HepG2 (cell line): Measurements from ENCODE around the gene CRKL. TPM values are rescaled to one million over a fixed set of nuclear protein-coding genes. Genes with fewer than 3 reads are reported as not detected.

Experiments
- BRCA1 ChIP-seq: sonication (generic); formaldehyde crosslinking; IDR thresholded peaks from 2 replicates; pipeline ENCODE4 v1.4.0; 2020; ENCODE audit warnings: missing genetic modification reagents
- ELF1 ChIP-seq: sonication (generic); formaldehyde crosslinking; IDR thresholded peaks from 2 replicates; pipeline ENCODE4 v1.4.0; 2020; ENCODE audit warnings: missing genetic modification reagents
- KDM4B ChIP-seq: sonication (generic); formaldehyde crosslinking; IDR thresholded peaks from 2 replicates; pipeline ENCODE4 v1.4.0; 2020; ENCODE audit warnings: missing genetic modification reagents
- MAFG ChIP-seq: sonication (generic); formaldehyde crosslinking; IDR thresholded peaks from 2 replicates; pipeline ENCODE4 v1.5.1; 2020; ENCODE audit warnings: mild to moderate bottlenecking, missing genetic modification reagents
- NAIF1 ChIP-seq: sonication (generic); formaldehyde crosslinking; IDR thresholded peaks from 2 replicates; pipeline ENCODE4 v1.5.0; 2020; ENCODE audit warnings: mild to moderate bottlenecking, missing genetic modification reagents, borderline replicate concordance
- NFE2L1 ChIP-seq: sonication (generic); formaldehyde crosslinking; IDR thresholded peaks from 2 replicates; pipeline ENCODE4 v1.4.0; 2020; ENCODE audit warnings: missing genetic modification reagents, mild to moderate bottlenecking, borderline replicate concordance
- PAF1 ChIP-seq: IDR thresholded peaks from 2 replicates; pipeline ENCODE4 v1.6.1; 2016; ENCODE audit warnings: missing genetic modification reagents, missing compliant biosample characterization
- RBM39 ChIP-seq: fragments of 200-400 bp; formaldehyde crosslinking; IDR thresholded peaks from one replicate; pipeline ENCODE4 v1.6.1; 2018; ENCODE audit warnings: antibody characterized with exemption, mild to moderate bottlenecking, low read depth, low read length; ENCODE audit not compliant: poor library complexity, severe bottlenecking
- SMARCE1 ChIP-seq: fragments of 450-650 bp; IDR thresholded peaks from 2 replicates; pipeline ENCODE4 v1.6.1; 2017; ENCODE audit warnings: borderline replicate concordance
- TEAD3 ChIP-seq: optimal IDR thresholded peaks from 2 replicates; pipeline ENCODE3; 2016; ENCODE audit warnings: borderline replicate concordance
- TP53 ChIP-seq: sonication (generic); formaldehyde crosslinking; conservative IDR thresholded peaks from 2 replicates; pipeline ENCODE4 v1.4.0; 2020; ENCODE audit warnings: missing genetic modification reagents
- ZNF180 ChIP-seq: sonication (generic); formaldehyde crosslinking; IDR thresholded peaks from 2 replicates; pipeline ENCODE4 v1.4.0; 2020; ENCODE audit warnings: low read depth, missing genetic modification reagents, borderline replicate concordance
- ZNF253 ChIP-seq: sonication (generic); formaldehyde crosslinking; IDR thresholded peaks from 2 replicates; pipeline ENCODE4 v1.8.0; 2022; ENCODE audit warnings: mild to moderate bottlenecking, missing genetic modification reagents, borderline replicate concordance
- ZNF550 ChIP-seq: sonication (generic); formaldehyde crosslinking; IDR thresholded peaks from 2 replicates; pipeline ENCODE4 v1.4.0; 2020; ENCODE audit warnings: mild to moderate bottlenecking, missing genetic modification reagents, borderline replicate concordance
- ZNF780A ChIP-seq: sonication (generic); formaldehyde crosslinking; IDR thresholded peaks from 2 replicates; pipeline ENCODE4 v1.8.0; 2022; ENCODE audit warnings: mild to moderate bottlenecking, missing genetic modification reagents, moderate library complexity
- ZNF788 ChIP-seq: sonication (generic); formaldehyde crosslinking; IDR thresholded peaks from 2 replicates; pipeline ENCODE4 v1.5.0; 2020; ENCODE audit warnings: mild to moderate bottlenecking, missing genetic modification reagents, borderline replicate concordance
- ZSCAN22 ChIP-seq: sonication (generic); formaldehyde crosslinking; IDR thresholded peaks from 2 replicates; pipeline ENCODE4 v1.4.0; 2020; ENCODE audit warnings: mild to moderate bottlenecking, missing genetic modification reagents
- polyA plus RNA-seq, 8 experiments: library from polyadenylated mRNA; depleted of rRNA in 3 of 8; stranded (reverse) in 7 of 8; unstranded in 1 of 8; fragments of >200 nt; fragmentation: Illumina TruSeq in 4 of 8; extraction: Trizol in 4 of 8; gene quantifications; 2 replicates each; pipeline versions ENCODE4 v1.2.1 to v1.2.3, GENCODE V29; 2011 to 2016; ENCODE audit warnings: low read depth in 4 of 8, missing spikeins in 1 of 8, mixed read lengths in 1 of 8; ENCODE audit not compliant: insufficient read depth in 1 of 8
- total RNA-seq, 5 experiments: library from RNA; depleted of rRNA; stranded (reverse); fragments of >200 nt; fragmentation: Illumina TruSeq; extraction: Trizol; gene quantifications; 2 replicates each; pipeline ENCODE4 v1.2.3, GENCODE V29; 2016; ENCODE audit warnings: low read depth in 1 of 5
- TF ChIP-seq, protein P1 (sequence below): sonication (generic); formaldehyde crosslinking; IDR thresholded peaks from 2 replicates; pipeline ENCODE4 v1.5.0; 2020; ENCODE audit warnings: missing genetic modification reagents
- TF ChIP-seq, protein P2 (sequence below): sonication (generic); formaldehyde crosslinking; IDR thresholded peaks from 2 replicates; pipeline ENCODE4 v1.4.0; 2020; ENCODE audit warnings: missing genetic modification reagents
- TF ChIP-seq, protein P3 (sequence below): sonication (generic); formaldehyde crosslinking; IDR thresholded peaks from 2 replicates; pipeline ENCODE4 v1.4.0; 2020; ENCODE audit warnings: mild to moderate bottlenecking, low read depth, missing genetic modification reagents
- TF ChIP-seq, protein P4 (sequence below): sonication (generic); formaldehyde crosslinking; IDR thresholded peaks from 2 replicates; pipeline ENCODE4 v1.5.0; 2020; ENCODE audit warnings: mild to moderate bottlenecking, missing genetic modification reagents
- TF ChIP-seq, protein P5 (sequence below): IDR thresholded peaks from 2 replicates; pipeline ENCODE4 v1.6.1; 2016; ENCODE audit warnings: low read depth, borderline replicate concordance
- TF ChIP-seq, protein P6 (sequence below): sonication (generic); formaldehyde crosslinking; IDR thresholded peaks from 2 replicates; pipeline ENCODE4 v1.4.0; 2020; ENCODE audit warnings: missing genetic modification reagents

CRKL gene
- total and polyA plus RNA-seq, 2 of the 13 experiments (the other 11 are each of a cell fraction or from before 2014, with no cell fraction given), result 37.4 to 60.6 TPM

DNA sequence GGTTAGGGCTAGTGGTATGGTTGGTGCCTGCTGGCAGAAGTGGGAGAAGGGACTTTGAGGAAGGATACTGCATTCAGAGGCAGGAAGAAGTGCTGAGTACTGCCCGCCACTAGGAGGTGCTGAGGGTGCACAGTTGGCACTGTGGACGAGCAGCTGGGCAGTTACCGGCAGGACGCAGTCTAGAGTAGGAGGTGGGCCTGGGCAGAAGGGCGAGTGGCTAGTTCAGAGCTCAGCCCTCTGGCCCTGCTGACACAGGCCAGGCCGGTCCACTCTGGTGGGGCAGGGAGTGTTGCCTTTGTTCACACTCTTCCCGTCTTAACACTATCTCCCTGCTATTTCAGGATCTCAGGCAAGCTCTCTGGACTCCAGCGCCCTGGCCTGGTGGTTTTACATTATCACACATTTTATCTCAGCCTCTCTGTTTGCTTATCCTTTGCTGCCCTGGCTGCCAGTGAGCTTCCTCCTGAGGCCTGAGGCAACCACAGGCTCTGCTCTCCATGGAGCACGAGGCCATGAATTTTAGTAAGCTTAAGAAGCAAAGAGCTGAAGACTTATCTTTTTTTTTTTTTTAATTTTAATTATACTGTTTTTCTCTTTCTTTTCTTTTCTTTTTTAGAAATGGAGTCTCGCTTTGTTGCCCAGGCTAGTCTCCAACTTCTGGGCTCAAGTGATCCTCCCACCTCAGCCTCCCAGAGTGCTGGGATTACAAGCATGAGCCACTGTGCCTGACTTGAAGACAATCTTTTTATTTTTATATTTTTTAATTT is 31.5 kb upstream of the CRKL start (continued):
- TF ChIP-seq NFE2L1 (CRISPR knock-in tag), result no peak
- TF ChIP-seq, protein P1, sequence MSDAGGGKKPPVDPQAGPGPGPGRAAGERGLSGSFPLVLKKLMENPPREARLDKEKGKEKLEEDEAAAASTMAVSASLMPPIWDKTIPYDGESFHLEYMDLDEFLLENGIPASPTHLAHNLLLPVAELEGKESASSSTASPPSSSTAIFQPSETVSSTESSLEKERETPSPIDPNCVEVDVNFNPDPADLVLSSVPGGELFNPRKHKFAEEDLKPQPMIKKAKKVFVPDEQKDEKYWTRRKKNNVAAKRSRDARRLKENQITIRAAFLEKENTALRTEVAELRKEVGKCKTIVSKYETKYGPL (CRISPR knock-in tag), result no peak
- TF ChIP-seq, protein P2, sequence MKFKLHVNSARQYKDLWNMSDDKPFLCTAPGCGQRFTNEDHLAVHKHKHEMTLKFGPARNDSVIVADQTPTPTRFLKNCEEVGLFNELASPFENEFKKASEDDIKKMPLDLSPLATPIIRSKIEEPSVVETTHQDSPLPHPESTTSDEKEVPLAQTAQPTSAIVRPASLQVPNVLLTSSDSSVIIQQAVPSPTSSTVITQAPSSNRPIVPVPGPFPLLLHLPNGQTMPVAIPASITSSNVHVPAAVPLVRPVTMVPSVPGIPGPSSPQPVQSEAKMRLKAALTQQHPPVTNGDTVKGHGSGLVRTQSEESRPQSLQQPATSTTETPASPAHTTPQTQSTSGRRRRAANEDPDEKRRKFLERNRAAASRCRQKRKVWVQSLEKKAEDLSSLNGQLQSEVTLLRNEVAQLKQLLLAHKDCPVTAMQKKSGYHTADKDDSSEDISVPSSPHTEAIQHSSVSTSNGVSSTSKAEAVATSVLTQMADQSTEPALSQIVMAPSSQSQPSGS (CRISPR knock-in tag), result peak; percentile 64; the same call in 1 of the 2 replicates
- no peak for TF ChIP-seq SMARCE1
- TF ChIP-seq, protein P3, sequence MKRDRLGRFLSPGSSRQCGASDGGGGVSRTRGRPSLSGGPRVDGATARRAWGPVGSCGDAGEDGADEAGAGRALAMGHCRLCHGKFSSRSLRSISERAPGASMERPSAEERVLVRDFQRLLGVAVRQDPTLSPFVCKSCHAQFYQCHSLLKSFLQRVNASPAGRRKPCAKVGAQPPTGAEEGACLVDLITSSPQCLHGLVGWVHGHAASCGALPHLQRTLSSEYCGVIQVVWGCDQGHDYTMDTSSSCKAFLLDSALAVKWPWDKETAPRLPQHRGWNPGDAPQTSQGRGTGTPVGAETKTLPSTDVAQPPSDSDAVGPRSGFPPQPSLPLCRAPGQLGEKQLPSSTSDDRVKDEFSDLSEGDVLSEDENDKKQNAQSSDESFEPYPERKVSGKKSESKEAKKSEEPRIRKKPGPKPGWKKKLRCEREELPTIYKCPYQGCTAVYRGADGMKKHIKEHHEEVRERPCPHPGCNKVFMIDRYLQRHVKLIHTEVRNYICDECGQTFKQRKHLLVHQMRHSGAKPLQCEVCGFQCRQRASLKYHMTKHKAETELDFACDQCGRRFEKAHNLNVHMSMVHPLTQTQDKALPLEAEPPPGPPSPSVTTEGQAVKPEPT (CRISPR knock-in tag), result peak; percentile 76; the same call in 1 of the 2 replicates
- TF ChIP-seq ZNF788 (CRISPR knock-in tag), result peak; percentile 86; the same call in 1 of the 2 replicates
- no peak for TF ChIP-seq BRCA1 (CRISPR knock-in tag)
- TF ChIP-seq, protein P4, sequence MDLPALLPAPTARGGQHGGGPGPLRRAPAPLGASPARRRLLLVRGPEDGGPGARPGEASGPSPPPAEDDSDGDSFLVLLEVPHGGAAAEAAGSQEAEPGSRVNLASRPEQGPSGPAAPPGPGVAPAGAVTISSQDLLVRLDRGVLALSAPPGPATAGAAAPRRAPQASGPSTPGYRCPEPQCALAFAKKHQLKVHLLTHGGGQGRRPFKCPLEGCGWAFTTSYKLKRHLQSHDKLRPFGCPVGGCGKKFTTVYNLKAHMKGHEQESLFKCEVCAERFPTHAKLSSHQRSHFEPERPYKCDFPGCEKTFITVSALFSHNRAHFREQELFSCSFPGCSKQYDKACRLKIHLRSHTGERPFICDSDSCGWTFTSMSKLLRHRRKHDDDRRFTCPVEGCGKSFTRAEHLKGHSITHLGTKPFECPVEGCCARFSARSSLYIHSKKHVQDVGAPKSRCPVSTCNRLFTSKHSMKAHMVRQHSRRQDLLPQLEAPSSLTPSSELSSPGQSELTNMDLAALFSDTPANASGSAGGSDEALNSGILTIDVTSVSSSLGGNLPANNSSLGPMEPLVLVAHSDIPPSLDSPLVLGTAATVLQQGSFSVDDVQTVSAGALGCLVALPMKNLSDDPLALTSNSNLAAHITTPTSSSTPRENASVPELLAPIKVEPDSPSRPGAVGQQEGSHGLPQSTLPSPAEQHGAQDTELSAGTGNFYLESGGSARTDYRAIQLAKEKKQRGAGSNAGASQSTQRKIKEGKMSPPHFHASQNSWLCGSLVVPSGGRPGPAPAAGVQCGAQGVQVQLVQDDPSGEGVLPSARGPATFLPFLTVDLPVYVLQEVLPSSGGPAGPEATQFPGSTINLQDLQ (CRISPR knock-in tag), result no peak
- TF ChIP-seq TP53 (CRISPR knock-in tag), result no peak
- TF ChIP-seq ZNF180 (CRISPR knock-in tag), result no peak
- no peak for TF ChIP-seq KDM4B (CRISPR knock-in tag)
- TF ChIP-seq, protein P5, sequence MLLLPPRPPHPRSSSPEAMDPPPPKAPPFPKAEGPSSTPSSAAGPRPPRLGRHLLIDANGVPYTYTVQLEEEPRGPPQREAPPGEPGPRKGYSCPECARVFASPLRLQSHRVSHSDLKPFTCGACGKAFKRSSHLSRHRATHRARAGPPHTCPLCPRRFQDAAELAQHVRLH (CRISPR knock-in tag), result peak; percentile 85; the same call in 1 of the 2 replicates
- no peak for TF ChIP-seq ZNF780A (CRISPR knock-in tag)
- no peak for TF ChIP-seq MAFG (CRISPR knock-in tag)
- TF ChIP-seq ZNF550 (CRISPR knock-in tag), result 0 out of 2 replicates have a peak, but pooled peaks have one; percentile 39
- TF ChIP-seq, protein P6, sequence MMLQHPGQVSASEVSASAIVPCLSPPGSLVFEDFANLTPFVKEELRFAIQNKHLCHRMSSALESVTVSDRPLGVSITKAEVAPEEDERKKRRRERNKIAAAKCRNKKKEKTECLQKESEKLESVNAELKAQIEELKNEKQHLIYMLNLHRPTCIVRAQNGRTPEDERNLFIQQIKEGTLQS (CRISPR knock-in tag), result no peak
- peak; percentile 73; the same call in 1 of the 2 replicates for TF ChIP-seq ELF1 (CRISPR knock-in tag)
- TF ChIP-seq ZNF253, result no peak
- no peak for TF ChIP-seq NAIF1
- no peak for TF ChIP-seq PAF1 (CRISPR knock-in tag)
- peak; percentile 64 for TF ChIP-seq TEAD3
- no peak for TF ChIP-seq RBM39
- no peak for TF ChIP-seq ZSCAN22
